Fibroblast of pulmonary artery (primary cell): ENCODE data around the gene RALGPS2.
A peak's percentile ranks its signal among the peaks of the same experiment; 100 is the strongest.

Experiments used
- DNase-seq: peaks from one replicate; pipeline ENCODE4 v3.0.0-alpha.2; 2010; ENCODE audit warnings: low read depth
- H3K4me3 ChIP-seq: replicated peaks from 2 replicates; pipeline ENCODE4 v1.5.1; 2011; ENCODE audit warnings: low read depth, mild to moderate bottlenecking, control low read depth, low read length, moderate library complexity
- TF ChIP-seq, protein P1 (sequence below): IDR thresholded peaks from 2 replicates; pipeline ENCODE4 v1.5.1; 2011; ENCODE audit warnings: mild to moderate bottlenecking, control low read depth, low read length, inconsistent platforms; ENCODE audit errors: missing control alignments

RALGPS2 gene

DNA sequence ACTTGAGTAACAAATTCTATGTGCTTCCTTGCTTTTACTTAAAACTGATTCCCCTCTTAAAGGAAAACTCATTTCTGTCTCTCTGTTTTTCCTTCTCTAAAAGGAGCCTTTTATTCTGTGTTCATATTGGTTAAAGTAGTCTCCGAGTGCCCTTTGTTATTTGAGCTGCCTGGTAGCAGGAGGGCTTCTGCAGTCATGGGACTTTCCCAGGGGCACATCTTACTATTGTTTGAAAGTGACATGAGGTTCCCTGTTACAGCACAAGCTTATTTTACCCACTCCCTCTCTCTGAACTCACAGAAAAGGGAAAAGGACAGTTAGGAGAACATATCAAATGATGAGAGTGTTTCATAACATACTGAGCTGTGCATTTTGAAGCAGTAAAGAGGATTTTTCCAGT, 203.9 kb downstream of the RALGPS2 start:
- TF ChIP-seq, protein P1, sequence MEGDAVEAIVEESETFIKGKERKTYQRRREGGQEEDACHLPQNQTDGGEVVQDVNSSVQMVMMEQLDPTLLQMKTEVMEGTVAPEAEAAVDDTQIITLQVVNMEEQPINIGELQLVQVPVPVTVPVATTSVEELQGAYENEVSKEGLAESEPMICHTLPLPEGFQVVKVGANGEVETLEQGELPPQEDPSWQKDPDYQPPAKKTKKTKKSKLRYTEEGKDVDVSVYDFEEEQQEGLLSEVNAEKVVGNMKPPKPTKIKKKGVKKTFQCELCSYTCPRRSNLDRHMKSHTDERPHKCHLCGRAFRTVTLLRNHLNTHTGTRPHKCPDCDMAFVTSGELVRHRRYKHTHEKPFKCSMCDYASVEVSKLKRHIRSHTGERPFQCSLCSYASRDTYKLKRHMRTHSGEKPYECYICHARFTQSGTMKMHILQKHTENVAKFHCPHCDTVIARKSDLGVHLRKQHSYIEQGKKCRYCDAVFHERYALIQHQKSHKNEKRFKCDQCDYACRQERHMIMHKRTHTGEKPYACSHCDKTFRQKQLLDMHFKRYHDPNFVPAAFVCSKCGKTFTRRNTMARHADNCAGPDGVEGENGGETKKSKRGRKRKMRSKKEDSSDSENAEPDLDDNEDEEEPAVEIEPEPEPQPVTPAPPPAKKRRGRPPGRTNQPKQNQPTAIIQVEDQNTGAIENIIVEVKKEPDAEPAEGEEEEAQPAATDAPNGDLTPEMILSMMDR, result no peak
- DNase-seq, result peak; percentile 41
- H3K4me3 ChIP-seq, result no peak overlapping the region

DNA sequence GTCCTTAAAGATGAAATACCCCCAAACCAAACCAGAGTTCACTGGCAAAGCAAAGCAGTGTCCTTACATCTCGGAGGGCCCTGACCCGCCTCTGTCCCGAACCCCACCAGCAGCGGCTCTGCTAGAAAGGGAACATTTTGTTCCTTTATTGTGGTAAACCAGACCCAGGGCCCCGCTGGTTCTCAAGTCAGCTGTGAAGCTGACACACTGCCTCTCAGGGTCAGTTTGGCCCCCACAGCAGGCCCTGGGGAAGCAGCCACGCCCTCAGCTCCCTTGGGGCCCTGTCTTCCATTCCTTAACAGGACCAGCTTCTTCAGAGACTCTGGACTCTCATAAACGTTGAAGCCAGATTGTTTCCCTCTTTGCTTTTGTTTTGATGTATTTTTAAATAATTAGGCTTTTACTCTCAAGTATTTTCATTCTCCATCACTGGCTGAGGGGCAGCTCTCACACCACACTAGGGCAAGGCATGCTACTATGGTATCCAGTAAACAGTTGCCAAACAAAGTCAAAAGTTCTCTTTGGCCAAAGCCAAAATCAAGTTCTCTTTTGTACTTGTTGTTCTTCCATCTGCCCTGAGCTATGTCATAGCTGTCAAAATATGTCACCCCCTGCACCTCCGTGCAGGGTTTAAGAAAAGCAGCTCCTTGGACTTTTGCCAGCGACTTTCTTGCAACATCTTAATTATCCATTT, 207.0 kb downstream of the RALGPS2 start:
- H3K4me3 ChIP-seq, result no peak overlapping the region
- TF ChIP-seq, protein P1, result no peak
- DNase-seq, result peak; percentile 97

GRCh38 chr1:178932552-178932906, 207.5 kb downstream of the RALGPS2 start:
- no peak for DNase-seq
- H3K4me3 ChIP-seq, result no peak overlapping the region
- TF ChIP-seq, protein P1, result no peak

DNA sequence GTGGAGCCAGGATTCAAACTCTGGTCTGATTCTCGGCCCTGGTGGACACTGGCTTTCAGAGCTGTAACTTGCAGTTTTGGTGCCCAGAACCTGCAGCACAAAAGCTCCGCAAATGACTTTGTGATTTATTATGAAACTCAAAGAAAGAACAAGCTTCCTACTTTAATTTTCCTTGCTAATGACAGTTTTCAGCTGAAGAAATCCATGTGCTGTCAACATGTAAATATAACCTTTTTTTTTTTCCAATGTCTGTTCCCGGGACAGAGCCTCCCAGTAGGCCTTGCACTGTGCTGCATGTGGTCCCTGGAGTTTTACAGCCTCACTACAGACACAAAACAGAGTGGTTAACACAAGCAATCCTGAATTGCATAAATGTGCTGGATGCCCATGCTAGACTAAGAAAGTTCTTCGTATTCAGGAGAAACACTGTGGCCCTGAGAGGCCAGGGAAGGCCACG, 208.1 kb downstream of the RALGPS2 start:
- DNase-seq, result no peak
- TF ChIP-seq, protein P1, result no peak

GRCh38 chr1:178933709-178934490, 208.9 kb downstream of the RALGPS2 start:
- no peak overlapping the region for H3K4me3 ChIP-seq
- DNase-seq, result no peak
- TF ChIP-seq, protein P1, result no peak

More for the DNA sequence above, 208.1 kb downstream of the RALGPS2 start:
- H3K4me3 ChIP-seq, result no peak overlapping the region

- no peak for DNase-seq
- no peak overlapping the region for H3K4me3 ChIP-seq
- TF ChIP-seq, protein P1, result no peak
These were observed 209.5 kb downstream of the RALGPS2 start for GRCh38 chr1:178934546-178934945.
